ENCODE results near the gene ATP8A2. TPM values are rescaled to one million over a fixed set of nuclear protein-coding genes. Genes with fewer than 3 reads are reported as not detected.

The ATP8A2 gene
- total RNA-seq, 4 donors from 2014 or later: 0.18 to 11.6 (median 1.8) TPM

- TF ChIP-seq POLR2A (IDR thresholded peaks at IDR 0.05) (no peak), CTCF (IDR thresholded peaks at IDR 0.05) (no peak)
- DNase-seq: no peak
- H3K4me3 ChIP-seq: no peak overlapping the region
Observed at GRCh38 chr13:25652764-25653163, 281.0 kb downstream of the ATP8A2 start.

GRCh38 chr13:25654322-25654721, 282.5 kb downstream of the ATP8A2 start:
- Histone ChIP-seq H3K27me3 (no peaks in the 10 kb centered on the region), H3K9me3 (no peaks in the 10 kb centered on the region), H3K4me1 (no peaks in the 10 kb centered on the region), H3K27ac (no peak overlapping the region), H3K4me3 (no peak overlapping the region), H3K36me3 (no peaks in the 10 kb centered on the region)
- TF ChIP-seq POLR2A (IDR thresholded peaks at IDR 0.05): no peak
- TF ChIP-seq CTCF (IDR thresholded peaks at IDR 0.05): no peak
- DNase-seq: no peak

More at GRCh38 chr13:25652764-25653163, 281.0 kb downstream of the ATP8A2 start:
- H3K27me3 ChIP-seq: no peaks in the 10 kb centered on the region
- no peaks in the 10 kb centered on the region for H3K36me3 ChIP-seq
- H3K4me1 ChIP-seq: no peaks in the 10 kb centered on the region
- no peak overlapping the region for H3K27ac ChIP-seq
- H3K9me3 ChIP-seq: no peaks in the 10 kb centered on the region

GRCh38 chr13:25657157-25657556, 285.4 kb downstream of the ATP8A2 start:
- Histone ChIP-seq H3K27ac (no peak overlapping the region), H3K4me3 (no peak overlapping the region), H3K4me1 (no peaks in the 10 kb centered on the region), H3K9me3 (no peaks in the 10 kb centered on the region), H3K27me3 (no peaks in the 10 kb centered on the region), H3K36me3 (no peaks in the 10 kb centered on the region)
- DNase-seq: no peak
- TF ChIP-seq POLR2A (IDR thresholded peaks at IDR 0.05): no peak

GRCh38 chr13:25659091-25659795, 287.5 kb downstream of the ATP8A2 start:
- Histone ChIP-seq H3K27ac (no peak overlapping the region), H3K9me3 (no peaks in the 10 kb centered on the region), H3K4me3 (no peak overlapping the region), H3K4me1 (no peaks in the 10 kb centered on the region), H3K36me3 (no peaks in the 10 kb centered on the region), H3K27me3 (no peaks in the 10 kb centered on the region)
- no peak for DNase-seq
- TF ChIP-seq CTCF (IDR thresholded peaks at IDR 0.05) (no peak), POLR2A (IDR thresholded peaks at IDR 0.05) (no peak)

GRCh38 chr13:25660996-25661395, 289.2 kb downstream of the ATP8A2 start:
- H3K27me3 ChIP-seq: no peaks in the 10 kb centered on the region
- H3K4me1 ChIP-seq: no peaks in the 10 kb centered on the region
- H3K4me3 ChIP-seq: no peak overlapping the region
- no peaks in the 10 kb centered on the region for H3K9me3 ChIP-seq
- TF ChIP-seq CTCF (IDR thresholded peaks at IDR 0.05): no peak
- TF ChIP-seq POLR2A (IDR thresholded peaks at IDR 0.05): no peak
- DNase-seq: no peak
- H3K27ac ChIP-seq: no peak overlapping the region
- H3K36me3 ChIP-seq: no peaks in the 10 kb centered on the region

GRCh38 chr13:25662516-25662915, 290.7 kb downstream of the ATP8A2 start:
- H3K4me1 ChIP-seq: no peaks in the 10 kb centered on the region
- H3K36me3 ChIP-seq: no peaks in the 10 kb centered on the region
- H3K27me3 ChIP-seq: no peaks in the 10 kb centered on the region
- no peaks in the 10 kb centered on the region for H3K9me3 ChIP-seq
- DNase-seq: no peak
- no peak overlapping the region for H3K27ac ChIP-seq
- no peak overlapping the region for H3K4me3 ChIP-seq
- TF ChIP-seq POLR2A (IDR thresholded peaks at IDR 0.05) (no peak), CTCF (IDR thresholded peaks at IDR 0.05) (no peak)
